ENCODE measurements around the gene SIX3.

The SIX3 gene

DNA sequence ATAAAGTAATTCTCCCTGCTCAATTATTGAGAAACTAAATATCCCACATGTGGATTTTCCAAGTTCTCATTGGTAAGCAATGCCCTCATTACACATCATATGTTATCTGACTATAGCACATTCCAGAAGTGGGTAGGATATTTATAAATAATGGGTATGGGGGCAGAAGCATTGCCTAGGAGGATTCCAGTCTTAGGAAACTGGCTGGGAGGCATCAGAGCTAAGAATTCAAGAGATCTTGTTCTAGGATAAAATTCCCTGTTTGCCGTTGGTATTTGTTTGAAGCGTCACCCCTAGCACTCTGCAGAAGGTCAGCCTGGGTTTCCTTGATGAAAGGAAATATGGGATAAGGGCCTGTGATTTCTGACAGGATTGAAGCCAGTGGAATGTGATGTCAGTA lies 47.7 kb downstream of the SIX3 start:
- POLR2A ChIA-PET, result no interaction called here
- CTCF ChIA-PET, result no interaction called here
- TF ChIP-seq, protein P1, sequence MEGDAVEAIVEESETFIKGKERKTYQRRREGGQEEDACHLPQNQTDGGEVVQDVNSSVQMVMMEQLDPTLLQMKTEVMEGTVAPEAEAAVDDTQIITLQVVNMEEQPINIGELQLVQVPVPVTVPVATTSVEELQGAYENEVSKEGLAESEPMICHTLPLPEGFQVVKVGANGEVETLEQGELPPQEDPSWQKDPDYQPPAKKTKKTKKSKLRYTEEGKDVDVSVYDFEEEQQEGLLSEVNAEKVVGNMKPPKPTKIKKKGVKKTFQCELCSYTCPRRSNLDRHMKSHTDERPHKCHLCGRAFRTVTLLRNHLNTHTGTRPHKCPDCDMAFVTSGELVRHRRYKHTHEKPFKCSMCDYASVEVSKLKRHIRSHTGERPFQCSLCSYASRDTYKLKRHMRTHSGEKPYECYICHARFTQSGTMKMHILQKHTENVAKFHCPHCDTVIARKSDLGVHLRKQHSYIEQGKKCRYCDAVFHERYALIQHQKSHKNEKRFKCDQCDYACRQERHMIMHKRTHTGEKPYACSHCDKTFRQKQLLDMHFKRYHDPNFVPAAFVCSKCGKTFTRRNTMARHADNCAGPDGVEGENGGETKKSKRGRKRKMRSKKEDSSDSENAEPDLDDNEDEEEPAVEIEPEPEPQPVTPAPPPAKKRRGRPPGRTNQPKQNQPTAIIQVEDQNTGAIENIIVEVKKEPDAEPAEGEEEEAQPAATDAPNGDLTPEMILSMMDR (IDR thresholded peaks at IDR 0.05; ENCODE audit: control extremely low read depth, extremely low read depth, low read depth, missing control alignments), result no peak
- no peak for DNase-seq (ENCODE audit: extremely low spot score)

DNA sequence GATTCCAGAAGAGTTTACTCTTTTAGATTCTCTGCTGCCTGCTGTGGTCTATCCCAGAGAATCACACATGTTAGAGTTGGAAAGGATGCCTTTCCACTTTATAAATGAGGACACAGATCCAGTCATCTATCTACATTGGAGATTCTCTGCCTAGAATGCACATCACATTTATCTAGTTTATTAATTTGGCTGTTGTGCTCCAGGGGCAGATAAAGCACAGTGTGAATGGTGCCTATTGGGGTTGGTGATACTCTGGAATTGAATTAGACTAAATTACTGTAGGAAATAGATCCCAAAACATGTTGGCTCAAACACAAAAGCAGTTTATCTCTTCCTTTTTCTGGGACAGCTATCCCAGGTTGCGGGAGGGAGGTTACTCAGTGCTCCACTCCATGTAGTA lies 52.9 kb downstream of the SIX3 start:
- TF ChIP-seq, protein P1 (IDR thresholded peaks at IDR 0.05; ENCODE audit: control extremely low read depth, extremely low read depth, low read depth, missing control alignments), result no peak
- ChIA-PET POLR2A (no interaction called here), CTCF (no interaction called here)
- DNase-seq (ENCODE audit: extremely low spot score), result no peak

All from GM10248 (cell line).